Tibial nerve (tissue), 3 donors: ENCODE data around the gene ITIH3.

Experiments used
- POLR2A ChIP-seq, 2 donors: fragments of 450-650 bp; IDR thresholded peaks; one replicate each; pipeline ENCODE4 v1.6.1; 2017; ENCODE audit warnings: antibody characterized with exemption in 2 of 2, mild to moderate bottlenecking in 2 of 2, moderate library complexity in 2 of 2
- TF ChIP-seq, protein P1 (sequence below), 5 experiments: fragments of 200-600 bp in 3 of 5; fragments of 450-650 bp in 2 of 5; sonication (generic) in 3 of 5; IDR thresholded peaks; one replicate each; pipeline ENCODE4 v1.5.1; 2016 to 2019; ENCODE audit warnings: antibody characterized with exemption in 5 of 5, mild to moderate bottlenecking in 3 of 5, moderate library complexity in 2 of 5

DNA sequence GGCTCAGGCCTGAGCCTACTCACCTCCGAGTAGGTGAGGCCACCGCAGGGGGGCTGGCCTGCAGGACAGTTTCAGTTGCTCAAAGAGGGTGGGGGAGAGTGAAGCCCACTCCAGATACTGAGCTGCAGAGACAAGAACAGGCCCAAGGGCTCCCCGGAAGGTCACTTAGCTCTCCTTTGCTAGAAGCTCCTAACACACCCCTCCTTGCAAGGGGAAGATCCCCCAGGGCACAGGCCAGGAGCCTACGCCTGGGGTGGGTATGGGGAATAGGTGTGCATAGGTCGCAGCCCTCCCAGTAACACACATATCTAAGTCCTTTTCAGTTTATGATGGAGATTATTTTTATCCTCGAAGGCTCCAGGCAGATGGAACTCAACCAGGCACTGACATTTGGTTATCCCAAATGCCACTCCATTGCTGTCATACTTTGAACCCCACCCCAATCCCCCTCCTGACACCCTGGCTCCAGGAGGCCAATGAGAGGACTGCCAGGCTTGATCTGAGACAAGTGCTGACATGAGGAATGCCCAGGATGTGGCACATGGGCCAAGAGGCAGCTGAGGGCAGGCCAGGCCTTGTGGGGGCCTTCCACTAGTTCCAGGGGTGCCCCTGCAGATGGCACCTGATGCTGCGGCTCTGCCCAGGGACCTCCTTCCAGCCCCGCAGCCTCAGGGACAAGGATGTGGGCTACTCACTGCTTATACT, 41.3 kb downstream of the ITIH3 start:
- TF ChIP-seq, protein P1, sequence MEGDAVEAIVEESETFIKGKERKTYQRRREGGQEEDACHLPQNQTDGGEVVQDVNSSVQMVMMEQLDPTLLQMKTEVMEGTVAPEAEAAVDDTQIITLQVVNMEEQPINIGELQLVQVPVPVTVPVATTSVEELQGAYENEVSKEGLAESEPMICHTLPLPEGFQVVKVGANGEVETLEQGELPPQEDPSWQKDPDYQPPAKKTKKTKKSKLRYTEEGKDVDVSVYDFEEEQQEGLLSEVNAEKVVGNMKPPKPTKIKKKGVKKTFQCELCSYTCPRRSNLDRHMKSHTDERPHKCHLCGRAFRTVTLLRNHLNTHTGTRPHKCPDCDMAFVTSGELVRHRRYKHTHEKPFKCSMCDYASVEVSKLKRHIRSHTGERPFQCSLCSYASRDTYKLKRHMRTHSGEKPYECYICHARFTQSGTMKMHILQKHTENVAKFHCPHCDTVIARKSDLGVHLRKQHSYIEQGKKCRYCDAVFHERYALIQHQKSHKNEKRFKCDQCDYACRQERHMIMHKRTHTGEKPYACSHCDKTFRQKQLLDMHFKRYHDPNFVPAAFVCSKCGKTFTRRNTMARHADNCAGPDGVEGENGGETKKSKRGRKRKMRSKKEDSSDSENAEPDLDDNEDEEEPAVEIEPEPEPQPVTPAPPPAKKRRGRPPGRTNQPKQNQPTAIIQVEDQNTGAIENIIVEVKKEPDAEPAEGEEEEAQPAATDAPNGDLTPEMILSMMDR (IDR thresholded peaks at IDR 0.05) = no peak
- no peak for TF ChIP-seq POLR2A (IDR thresholded peaks at IDR 0.05)
